RCC 7860 (cell line): ENCODE measurements around the gene VWA8.

Experiments
- DNase-seq: peaks from one replicate; pipeline ENCODE4 v3.0.0-alpha.2; 2015; ENCODE audit warnings: low spot score
- FAIRE-seq: peaks from 2 replicates; lab custom pipeline; 2012; peaks lifted over from hg19 to GRCh38; lab: Jason Lieb, UNC

VWA8 gene

GRCh38 chr13:41960637-41961465 lies at the start of gene VWA8:
Gene VWA8, minus strand, starts transcription at chr13:41961109. Its CDS starts 94 bp downstream, at chr13:41961015.
- FAIRE-seq (no peak), DNase-seq (peak; percentile 50)

GRCh38 chr13:42009057-42009456 lies 48.1 kb upstream of the VWA8 start:
- DNase-seq (no peak), FAIRE-seq (no peak)

- DNase-seq (peak; percentile 15), FAIRE-seq (no peak)
Observed at GRCh38 chr13:42007844-42008243, 46.9 kb upstream of the VWA8 start.

- no peak for FAIRE-seq
Observed at GRCh38 chr13:42002066-42002465, 41.2 kb upstream of the VWA8 start.

GRCh38 chr13:42001580-42001979 lies 40.7 kb upstream of the VWA8 start:
- DNase-seq (peak; percentile 29), FAIRE-seq (no peak)

More at GRCh38 chr13:42002066-42002465, 41.2 kb upstream of the VWA8 start:
- no peak for DNase-seq

- FAIRE-seq (no peak), DNase-seq (no peak)
Observed at GRCh38 chr13:42000846-42001245, 39.9 kb upstream of the VWA8 start.

GRCh38 chr13:41997396-41997795 lies 36.5 kb upstream of the VWA8 start:
- FAIRE-seq (no peak), DNase-seq (no peak)

GRCh38 chr13:41995946-41996345 lies 35.0 kb upstream of the VWA8 start:
- peak; percentile 59 for DNase-seq

GRCh38 chr13:41995336-41995735 lies 34.4 kb upstream of the VWA8 start:
- FAIRE-seq (no peak), DNase-seq (peak; percentile 31)

More at GRCh38 chr13:41995946-41996345, 35.0 kb upstream of the VWA8 start:
- peak; percentile 76 for FAIRE-seq

GRCh38 chr13:41994696-41995095 lies 33.8 kb upstream of the VWA8 start:
- no peak for FAIRE-seq
- no peak for DNase-seq

- FAIRE-seq (no peak), DNase-seq (no peak)
Observed at GRCh38 chr13:41991936-41992335, 31.0 kb upstream of the VWA8 start.

- DNase-seq: no peak
- no peak for FAIRE-seq
Observed at GRCh38 chr13:41988244-41988643, 27.3 kb upstream of the VWA8 start.

GRCh38 chr13:41985788-41986508 lies 25.0 kb upstream of the VWA8 start:
- FAIRE-seq (no peak), DNase-seq (peak; percentile 15)

GRCh38 chr13:41981951-41982715 lies 21.2 kb upstream of the VWA8 start:
- no peak for FAIRE-seq
- no peak for DNase-seq

GRCh38 chr13:41978007-41978406 lies 17.1 kb upstream of the VWA8 start:
- no peak for DNase-seq
- FAIRE-seq: no peak

GRCh38 chr13:41976476-41976875 lies 15.6 kb upstream of the VWA8 start:
- DNase-seq (no peak), FAIRE-seq (no peak)

GRCh38 chr13:41974262-41974900 lies 13.5 kb upstream of the VWA8 start:
- FAIRE-seq: no peak
- no peak for DNase-seq

GRCh38 chr13:41973247-41973741 lies 12.4 kb upstream of the VWA8 start:
- FAIRE-seq: no peak
- no peak for DNase-seq

GRCh38 chr13:41971848-41972247 lies 10.9 kb upstream of the VWA8 start:
- FAIRE-seq (no peak), DNase-seq (no peak)

- no peak for DNase-seq
- no peak for FAIRE-seq
Observed at GRCh38 chr13:41970918-41971317, 10.0 kb upstream of the VWA8 start.

- DNase-seq (no peak), FAIRE-seq (no peak)
Observed at GRCh38 chr13:41970022-41970421, 9.1 kb upstream of the VWA8 start.
